GM19467 (cell line): ENCODE measurements around the gene LIMA1.
"Not testable (repeated sequence)": the region's sequence is repeated elsewhere in the genome, so short reads cannot be mapped to it uniquely, and the experiment has no call there.

Source experiments
- ATAC-seq: cut with Tn5 transposase; IDR thresholded peaks from one replicate; pipeline ENCODE4 v1.9.1; 2021; ENCODE audit warnings: mild to moderate bottlenecking, moderate library complexity; ENCODE audit not compliant: unreplicated experiment

Gene LIMA1

GRCh38 chr12:50219001-50219400 is 64.3 kb downstream of the LIMA1 start:
- not testable (repeated sequence) for ATAC-seq

DNA sequence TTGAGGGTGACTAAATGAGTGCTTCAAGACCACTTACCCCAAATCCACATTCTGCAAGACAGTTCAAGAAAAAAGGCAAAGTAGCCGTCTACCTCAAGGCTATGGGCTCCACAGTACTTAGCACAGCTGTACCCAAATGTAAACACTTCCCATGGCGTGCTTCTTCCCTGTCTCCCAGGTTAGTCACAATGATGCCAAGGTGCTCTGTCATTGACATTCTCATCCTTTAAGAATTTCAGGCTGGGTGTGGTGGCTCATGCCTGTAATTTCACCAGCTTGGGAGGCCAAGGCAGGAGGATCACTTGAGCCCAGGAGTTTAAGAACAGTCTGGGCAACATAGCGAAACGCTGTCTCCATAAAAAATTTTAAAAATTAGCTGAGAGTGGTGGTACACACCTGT is 64.9 kb downstream of the LIMA1 start:
- no peak for ATAC-seq

DNA sequence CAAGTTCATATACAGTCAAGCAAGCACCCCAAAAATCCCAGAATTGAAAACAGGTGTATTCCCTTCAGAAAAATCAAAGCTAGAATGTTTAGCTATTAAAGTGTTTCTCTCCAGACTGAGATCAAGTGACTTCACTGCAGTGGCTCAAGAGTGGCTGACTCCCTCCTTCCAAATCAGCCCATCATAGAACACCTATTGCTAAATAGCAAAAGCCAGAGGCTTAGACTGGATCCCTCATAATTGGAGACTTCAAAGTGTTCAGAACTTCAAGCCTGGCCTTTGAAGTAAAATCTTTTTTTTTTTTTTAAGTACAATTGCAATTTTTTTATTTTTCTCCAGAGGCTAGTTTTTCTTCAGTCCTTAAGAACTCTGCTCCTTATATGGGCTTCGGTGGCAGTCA is 66.1 kb downstream of the LIMA1 start:
- no peak for ATAC-seq

DNA sequence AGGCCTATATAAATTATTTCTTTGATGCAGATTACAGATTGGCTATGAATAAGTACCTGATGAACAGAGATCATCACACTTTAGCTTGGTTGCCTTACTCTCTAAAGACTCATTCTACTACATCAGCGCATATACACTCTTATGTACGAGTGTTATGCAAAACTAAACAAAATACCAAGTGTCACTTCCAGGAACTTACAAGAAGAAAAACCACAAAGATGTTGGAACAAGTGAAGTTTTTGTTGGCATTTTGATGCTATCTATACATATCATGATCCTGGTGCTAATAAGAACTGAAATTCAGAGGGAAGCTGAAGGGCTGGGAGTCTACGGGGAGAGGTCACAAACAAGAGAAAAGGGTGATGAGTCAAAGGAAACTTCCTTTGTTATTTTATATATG is 68.3 kb downstream of the LIMA1 start:
- ATAC-seq = no peak

DNA sequence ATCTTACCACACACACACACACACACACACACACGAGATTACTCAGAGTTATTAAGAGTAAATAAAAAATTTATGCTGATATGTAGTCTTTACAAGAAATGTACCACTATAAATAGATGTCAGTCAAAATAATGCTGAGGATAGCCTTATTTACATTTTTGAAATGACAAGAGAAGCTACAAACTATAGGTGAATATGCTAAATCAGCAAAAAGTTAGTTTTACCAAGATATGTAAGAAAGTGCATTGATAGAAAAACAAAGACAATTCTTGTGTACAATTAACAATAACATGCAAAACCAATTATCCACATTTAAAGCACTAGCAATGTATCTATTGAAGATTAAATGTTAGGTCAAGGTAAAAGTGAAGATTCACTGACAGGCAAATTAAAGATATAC is 69.3 kb downstream of the LIMA1 start:
- ATAC-seq = no peak

GRCh38 chr12:50213439-50213838 is 69.9 kb downstream of the LIMA1 start:
- ATAC-seq = no peak

GRCh38 chr12:50212071-50212467 is 71.3 kb downstream of the LIMA1 start:
- no peak for ATAC-seq

DNA sequence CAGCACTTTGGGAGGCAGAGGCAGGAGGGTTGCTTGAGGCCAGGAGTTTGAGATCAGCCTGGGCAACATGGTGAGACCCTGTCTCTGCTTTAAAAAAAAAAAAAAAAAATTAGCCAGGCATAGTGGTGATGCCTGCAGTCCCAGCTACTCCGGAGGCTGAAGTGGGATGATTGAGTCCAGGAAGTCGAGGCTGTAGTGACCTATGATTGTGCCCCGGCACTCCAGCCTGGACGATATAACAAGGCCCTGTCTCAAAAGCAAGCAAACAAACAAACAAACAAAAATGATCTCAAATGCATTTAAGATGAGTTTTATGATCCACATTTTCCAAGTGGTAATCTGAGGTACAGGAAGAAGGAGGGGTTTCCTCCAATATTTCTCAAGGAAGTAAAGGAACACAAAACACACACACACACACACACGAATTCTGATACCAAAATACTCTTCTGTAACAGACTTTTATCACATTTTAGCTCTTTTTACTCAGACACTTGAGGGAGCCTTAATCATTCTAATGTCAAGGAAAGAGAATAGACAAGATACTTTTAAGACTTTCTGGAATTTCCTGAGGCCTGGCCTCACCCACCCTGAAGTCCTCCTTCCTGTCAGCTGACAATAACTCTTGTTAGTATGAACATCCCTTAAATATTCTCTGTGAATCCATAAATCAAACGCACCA is 71.8 kb downstream of the LIMA1 start:
- no peak for ATAC-seq

- ATAC-seq = no peak
Observed at GRCh38 chr12:50207424-50207823, 75.9 kb downstream of the LIMA1 start.

DNA sequence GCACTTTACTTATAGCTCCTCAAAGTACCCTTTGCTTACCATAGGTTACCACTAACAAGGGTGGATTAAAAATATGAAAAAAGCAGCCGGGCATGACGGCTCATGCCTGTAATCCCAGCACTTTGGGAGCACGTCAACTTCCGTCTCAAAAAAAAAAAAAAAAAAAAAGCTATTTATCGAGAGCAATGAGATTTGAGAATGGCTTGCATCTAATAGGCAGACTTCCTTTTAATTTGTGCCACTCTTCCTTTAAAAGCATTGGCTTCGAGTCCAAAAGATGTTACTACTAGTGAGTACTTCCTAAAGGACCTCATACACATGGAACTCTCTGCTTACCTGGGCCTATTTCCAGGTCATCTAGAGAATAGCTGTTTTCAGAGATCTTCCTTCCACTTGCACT is 77.7 kb downstream of the LIMA1 start:
- ATAC-seq = no peak

- no peak for ATAC-seq
Observed at GRCh38 chr12:50203691-50204090, 79.6 kb downstream of the LIMA1 start.

- no peak for ATAC-seq
Observed at GRCh38 chr12:50201987-50202521, 81.3 kb downstream of the LIMA1 start.

GRCh38 chr12:50200552-50201273 is 82.6 kb downstream of the LIMA1 start:
- ATAC-seq = no peak

- ATAC-seq = no peak
Observed at GRCh38 chr12:50198829-50199228, 84.5 kb downstream of the LIMA1 start.

GRCh38 chr12:50197297-50197727 is 86.0 kb downstream of the LIMA1 start:
- ATAC-seq = no peak

DNA sequence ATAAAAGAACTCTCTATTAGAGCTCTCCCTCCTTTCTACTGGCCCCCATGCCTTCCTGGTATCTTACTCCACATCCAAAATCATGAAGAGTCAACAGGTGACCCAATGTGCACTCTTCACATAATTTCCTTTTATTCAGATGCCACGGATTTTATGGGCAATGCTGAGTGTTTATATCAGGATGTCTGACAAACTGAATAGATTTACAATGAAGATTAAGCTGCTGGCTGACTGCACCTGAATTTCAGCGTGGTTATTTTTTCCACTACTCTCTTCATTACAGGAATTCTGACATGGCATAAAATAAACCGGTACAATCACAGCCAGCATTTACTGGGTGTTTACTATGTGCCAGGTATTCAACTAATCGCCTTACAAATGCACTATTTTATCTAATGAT is 86.8 kb downstream of the LIMA1 start:
- no peak for ATAC-seq

GRCh38 chr12:50195832-50196231 is 87.5 kb downstream of the LIMA1 start:
- no peak for ATAC-seq

GRCh38 chr12:50192908-50193307 is 90.4 kb downstream of the LIMA1 start:
- ATAC-seq = no peak

DNA sequence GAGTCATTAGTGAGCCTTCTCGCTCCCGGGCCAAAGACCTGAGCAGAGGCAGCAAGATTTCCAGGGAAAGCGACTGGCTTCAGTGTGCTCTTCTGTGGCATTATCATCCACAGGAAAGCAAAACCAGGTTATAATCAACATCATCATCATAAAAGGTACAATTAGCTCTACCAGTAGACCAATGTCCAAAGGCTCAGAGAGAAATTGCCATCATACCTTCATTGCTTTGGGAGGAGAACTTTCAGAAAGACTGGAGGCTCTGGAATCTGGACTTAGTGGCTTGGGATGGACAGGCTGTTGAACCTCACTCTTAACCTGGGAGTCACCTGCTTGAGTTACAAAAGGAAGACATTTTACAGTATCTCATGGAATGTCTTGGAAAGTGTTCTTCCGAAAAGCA is 91.1 kb downstream of the LIMA1 start:
- ATAC-seq = no peak

GRCh38 chr12:50190859-50191258 is 92.5 kb downstream of the LIMA1 start:
- ATAC-seq = no peak

- no peak for ATAC-seq
Observed at GRCh38 chr12:50188875-50189575, 94.3 kb downstream of the LIMA1 start.
